Fibroblast of skin of left biceps (primary cell): Measurements from ENCODE around the gene DUSP10.

ENCODE experiments used
- DNase-seq, 2 experiments: peaks; one replicate each; pipeline ENCODE4 v3.0.0-alpha.2; 2013; ENCODE audit warnings: low read depth in 2 of 2

Gene DUSP10

DNA sequence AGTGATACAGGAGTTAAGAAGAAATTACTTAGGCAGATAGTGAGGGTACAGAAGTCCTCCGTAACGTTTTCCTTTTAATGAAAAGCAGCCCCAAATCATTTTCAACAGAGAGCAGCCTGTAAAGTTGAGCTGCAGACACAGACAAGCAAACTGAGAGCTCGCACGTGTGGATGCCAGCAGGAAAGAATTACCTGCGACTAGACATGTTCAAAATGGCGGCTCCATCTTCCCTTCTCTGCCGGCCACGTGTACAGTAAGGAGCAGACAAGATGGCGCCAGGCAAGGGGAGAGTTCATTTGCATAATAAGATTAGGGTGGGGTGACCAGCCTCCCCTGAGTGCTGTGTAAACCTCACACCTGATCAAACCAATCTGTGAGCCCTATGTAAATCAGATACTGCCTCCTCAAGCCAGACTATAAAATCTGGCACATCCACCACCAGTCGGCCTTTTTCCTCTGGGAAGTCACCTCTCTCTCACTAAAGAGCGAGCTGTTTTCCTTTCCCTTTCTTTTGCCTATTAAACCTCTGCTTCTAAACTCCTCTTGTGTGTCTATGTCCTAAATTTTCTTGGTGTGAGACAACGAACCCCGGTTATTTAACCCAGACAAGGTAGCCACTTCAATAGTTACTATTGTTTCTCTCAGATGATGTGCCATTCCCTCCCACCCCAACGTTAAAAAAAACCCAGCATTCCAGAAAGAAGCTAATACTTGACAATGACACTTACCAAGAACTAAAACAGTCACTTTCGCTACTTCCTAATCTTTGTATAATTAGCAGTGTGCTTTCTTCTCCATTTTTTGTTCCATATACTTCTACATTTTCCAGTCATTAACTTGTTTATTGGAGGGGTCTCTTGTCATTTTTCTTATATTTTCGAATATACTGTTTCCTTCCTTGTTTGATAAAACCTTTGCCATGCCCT is 27.4 kb downstream of the DUSP10 start:
- DNase-seq = no peak

- DNase-seq = no peak
These were observed 29.0 kb downstream of the DUSP10 start for GRCh38 chr1:221712776-221713431.

DNA sequence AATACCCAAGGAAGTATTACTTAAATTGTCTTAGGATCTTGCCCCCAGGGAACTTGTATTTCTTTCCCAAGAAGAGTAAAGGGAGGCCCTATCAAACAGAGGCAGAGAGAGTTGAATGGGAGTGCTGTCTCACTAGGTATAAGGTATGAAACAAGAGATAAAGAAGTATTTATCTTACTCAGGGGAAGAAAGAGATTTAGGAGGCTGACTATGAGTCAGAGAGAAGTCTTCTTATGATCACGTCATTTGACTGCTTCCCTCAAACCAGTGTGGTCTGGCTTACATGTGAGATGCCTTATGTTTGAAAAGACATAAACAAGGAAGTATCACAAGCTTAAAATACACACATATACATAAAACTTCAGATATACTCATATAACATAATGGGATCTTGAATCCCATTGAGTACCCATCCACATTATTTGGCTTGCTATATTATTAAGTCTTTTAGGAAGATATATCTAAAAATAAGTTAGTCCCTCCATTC is 29.6 kb downstream of the DUSP10 start:
- DNase-seq = peak; percentile 46 to 47

DNA sequence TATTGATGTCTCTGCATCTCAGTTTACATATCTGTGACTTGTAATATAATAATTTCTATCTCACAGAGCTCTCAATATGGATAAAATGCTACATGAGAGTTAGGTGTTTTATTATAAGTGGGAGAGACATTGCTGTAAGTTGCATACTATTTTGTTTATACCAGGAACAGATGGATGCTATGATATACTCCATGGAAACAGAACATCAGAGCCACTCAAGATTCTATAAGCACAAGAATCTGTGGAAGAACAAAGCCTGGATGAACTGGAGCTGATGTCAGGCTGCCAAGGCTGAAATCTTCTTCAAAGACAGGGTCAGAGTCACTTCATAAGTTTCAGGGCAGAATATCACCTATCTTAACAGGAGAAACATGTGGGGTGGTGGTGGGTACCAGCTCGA is 30.2 kb downstream of the DUSP10 start:
- no peak for DNase-seq

- no peak for DNase-seq
These were observed 30.8 kb downstream of the DUSP10 start for GRCh38 chr1:221711063-221711577.

- DNase-seq = no peak
These were observed 32.0 kb downstream of the DUSP10 start for GRCh38 chr1:221709854-221710253.

DNA sequence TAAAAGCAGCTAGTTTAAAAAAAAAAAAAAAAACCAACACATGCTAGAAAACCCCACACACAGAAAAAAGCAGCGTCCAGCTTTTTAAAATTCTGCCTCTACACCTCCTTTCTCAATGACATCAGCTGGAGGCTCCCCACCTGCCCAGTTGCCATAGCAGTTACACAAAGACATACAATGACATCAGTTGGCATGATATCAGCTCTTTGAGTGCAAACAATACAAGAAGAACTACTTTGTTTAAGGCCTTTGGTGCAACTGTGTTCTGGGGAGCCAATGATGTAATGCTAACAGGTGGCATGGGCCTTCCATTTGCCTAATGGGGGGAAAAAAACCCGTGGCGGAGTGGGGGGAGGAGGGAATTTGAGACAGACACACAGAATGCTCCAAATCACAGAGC is 32.9 kb downstream of the DUSP10 start:
- no peak for DNase-seq

DNA sequence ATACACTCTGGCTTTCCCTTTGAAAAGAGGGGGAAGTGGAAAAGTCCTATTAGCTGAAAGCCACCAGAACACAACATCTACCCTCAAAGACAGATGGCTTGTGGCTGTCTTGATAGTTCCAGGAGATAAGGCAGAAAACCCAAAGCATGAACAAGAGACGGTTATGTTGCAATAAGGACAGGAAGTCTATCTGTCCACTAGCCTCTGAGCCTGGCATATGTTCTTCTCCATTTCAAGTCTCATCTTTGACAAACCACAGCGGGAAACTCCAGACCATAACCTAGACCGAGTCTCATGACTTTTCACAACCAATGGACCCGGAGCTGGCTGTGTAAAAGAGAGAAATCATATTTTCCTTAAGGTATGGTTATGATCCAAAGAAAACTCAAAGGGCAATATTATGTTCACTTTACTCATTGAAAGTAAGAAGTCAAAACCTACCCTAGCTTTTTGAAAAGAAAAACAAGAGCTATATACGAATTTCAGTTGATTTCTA is 33.8 kb downstream of the DUSP10 start:
- DNase-seq = no peak

- DNase-seq = no peak
These were observed 34.9 kb downstream of the DUSP10 start for GRCh38 chr1:221706876-221707582.

DNA sequence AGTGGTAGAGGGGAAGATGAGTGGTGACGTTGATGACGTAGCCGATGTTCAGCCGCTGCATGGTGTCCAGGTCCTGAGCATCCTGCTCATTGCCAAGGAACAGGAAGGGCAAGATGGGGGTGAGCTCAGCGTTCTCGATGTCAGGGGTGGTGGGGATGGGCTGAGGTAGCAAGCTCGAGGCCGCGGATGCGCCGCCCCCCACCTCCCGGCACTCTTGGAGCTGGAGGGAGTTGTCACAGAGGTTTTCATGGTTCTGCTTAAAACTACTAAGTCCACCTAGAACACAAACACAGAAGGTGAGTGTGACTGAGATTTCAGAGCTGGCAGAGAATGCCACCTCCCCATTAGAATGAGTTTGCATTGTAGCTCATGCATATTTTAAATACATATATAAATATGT is 35.7 kb downstream of the DUSP10 start:
- DNase-seq = no peak

DNA sequence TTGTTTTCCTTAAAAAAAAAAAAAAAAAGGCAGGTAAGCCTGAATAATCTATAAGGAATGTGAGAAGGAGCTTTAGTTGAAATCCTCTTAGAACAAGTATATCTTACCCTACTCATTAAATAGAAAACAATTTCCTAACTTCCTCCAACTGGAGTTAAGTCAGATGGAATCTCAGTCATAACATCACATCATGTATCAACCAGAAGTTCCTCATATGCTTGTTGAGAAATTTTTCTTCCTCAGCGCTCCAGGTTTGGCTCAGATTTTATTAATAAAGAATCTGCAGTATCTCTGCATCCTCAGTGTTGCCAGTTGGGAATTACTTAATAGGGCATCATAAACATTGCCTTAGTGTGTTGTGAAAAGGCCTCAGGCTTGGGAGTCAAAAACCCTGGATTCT is 37.6 kb downstream of the DUSP10 start:
- no peak for DNase-seq

DNA sequence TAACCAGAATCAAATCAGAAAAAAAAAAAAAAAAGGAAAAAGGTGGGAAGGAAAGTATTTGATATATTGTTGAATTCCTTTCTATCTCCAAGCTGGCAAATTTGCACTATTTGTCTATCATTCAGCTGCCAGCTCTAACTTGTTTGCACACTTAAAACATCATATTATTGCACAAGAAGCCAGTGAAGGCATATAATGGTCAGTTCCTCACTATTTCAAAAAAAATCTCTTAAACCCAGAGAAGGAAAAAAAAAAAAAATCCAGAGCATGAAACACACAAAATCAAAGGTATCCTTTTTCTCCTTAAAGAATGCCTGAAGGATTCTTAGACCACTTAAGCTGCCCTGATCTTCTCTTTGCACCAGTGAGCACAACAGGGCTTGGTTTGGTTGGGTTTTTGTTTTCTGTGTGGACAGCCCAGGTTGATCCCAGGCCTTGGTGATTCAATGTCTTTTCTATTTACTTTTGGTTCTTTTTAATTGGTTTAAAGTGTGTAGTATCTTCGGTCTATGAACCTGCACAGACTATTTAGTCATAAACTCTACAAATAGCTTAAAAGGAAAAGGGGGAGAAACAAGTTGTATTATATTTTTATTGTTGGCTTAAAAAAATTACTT is 40.2 kb downstream of the DUSP10 start:
- no peak for DNase-seq

- DNase-seq = no peak
These were observed 40.9 kb downstream of the DUSP10 start for GRCh38 chr1:221700948-221701347.

DNA sequence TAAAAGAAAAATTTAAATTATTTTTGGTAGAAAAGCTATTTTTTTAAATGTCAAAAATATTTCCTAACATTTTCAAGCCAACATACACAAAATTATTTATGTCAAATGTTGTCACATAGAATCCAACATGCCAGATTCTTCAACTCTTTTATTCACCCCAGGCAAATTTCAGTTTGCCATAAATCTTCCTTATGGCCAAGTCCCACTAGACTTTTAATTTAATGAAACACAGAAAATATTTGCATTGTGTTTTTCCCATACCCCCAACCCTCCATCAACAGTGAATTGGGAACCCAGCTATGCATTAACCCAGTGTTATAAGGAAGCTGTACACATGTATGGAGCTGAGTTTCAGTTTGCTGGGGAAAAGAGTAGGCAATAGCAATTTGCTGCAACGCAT is 41.4 kb downstream of the DUSP10 start:
- peak; percentile 45 to 46 for DNase-seq

- DNase-seq = no peak
These were observed 41.8 kb downstream of the DUSP10 start for GRCh38 chr1:221699978-221700519.

DNA sequence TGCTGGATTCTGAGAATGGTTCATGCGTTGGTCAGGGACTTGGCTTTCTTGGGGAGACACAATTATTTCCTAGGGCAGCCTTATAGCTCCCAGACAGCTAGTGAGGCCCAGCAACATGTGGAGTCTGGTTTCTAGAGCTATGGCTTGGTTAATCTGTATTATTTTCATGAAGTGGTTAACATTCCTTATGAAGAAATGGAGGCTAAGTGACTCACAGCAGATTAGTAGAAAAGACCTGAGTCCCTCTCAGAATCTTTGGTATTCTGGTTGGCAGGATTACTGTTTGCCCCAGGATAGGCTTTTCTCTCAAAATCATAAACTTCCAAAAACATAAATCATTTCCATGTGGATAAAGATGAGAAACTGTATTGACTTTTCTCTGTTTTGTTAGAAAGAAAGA is 42.3 kb downstream of the DUSP10 start:
- peak; percentile 62 to 77 for DNase-seq

GRCh38 chr1:221698579-221699349 is 43.1 kb downstream of the DUSP10 start:
- DNase-seq = no peak

GRCh38 chr1:221697923-221698425 is 43.9 kb downstream of the DUSP10 start:
- DNase-seq = no peak

DNA sequence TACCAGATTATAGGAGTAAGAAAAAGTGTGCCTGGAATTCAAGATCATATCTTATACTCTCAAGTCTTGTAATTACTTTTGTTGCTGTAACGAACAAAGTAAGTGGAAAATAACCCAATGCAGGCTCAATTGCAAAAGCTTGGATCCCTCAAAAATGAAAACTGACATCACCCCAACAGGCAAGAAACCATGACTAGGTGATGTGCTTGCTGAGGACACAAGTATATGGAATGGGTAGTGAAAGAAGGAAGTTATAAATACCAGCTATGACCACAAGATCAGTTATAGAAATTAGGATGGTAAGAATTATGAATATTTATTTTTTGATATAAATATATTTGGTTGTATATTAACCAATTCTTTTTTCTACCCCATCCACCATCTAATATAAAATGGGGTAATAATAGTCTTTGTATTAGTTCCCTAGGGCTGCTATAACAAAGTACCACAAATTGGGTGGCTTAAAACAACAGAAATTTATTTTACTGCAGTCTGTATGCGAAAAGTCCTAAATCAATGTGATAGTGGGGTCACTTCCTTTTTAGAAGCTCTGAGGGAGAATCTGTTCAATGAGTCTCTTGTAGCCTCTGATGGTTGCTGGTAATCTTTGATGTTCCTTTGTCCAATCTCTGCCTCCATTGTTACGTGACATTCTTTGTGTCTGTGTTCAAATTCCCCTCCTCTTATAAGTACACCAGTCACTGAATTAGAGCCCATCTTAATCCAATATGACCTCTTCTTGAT is 45.0 kb downstream of the DUSP10 start:
- DNase-seq = no peak
